ENCODE measurements around the gene HDC. TPM values are rescaled to one million over a fixed set of nuclear protein-coding genes. Genes with fewer than 3 reads are reported as not detected.

The HDC gene
- total RNA-seq, 1 donor from 2014 or later, result 0.14 TPM

- Mint-ChIP-seq H3K4me3 (no peak overlapping the region), H3K36me3 (peaks cover 9% of the 10 kb centered on the region)
- TF ChIP-seq CTCF (conservative IDR thresholded peaks at IDR 0.05), result no peak
These were observed 30.4 kb upstream of the HDC start for GRCh38 chr15:50295966-50296365.

GRCh38 chr15:50289749-50290148 is 24.2 kb upstream of the HDC start:
- Mint-ChIP-seq H3K27me3 (no peaks in the 10 kb centered on the region), H3K9me3 (no peaks in the 10 kb centered on the region), H3K4me1 (ENCODE audit: unreplicated experiment) (no peaks in the 10 kb centered on the region), H3K27ac (no peak overlapping the region), H3K36me3 (peaks cover 13% of the 10 kb centered on the region), H3K4me3 (no peak overlapping the region)
- TF ChIP-seq CTCF (conservative IDR thresholded peaks at IDR 0.05), result no peak
- DNase-seq (ENCODE audit: extremely low spot score, unreplicated experiment), result no peak

More at GRCh38 chr15:50295966-50296365, 30.4 kb upstream of the HDC start:
- no peaks in the 10 kb centered on the region for H3K9me3 Mint-ChIP-seq
- no peaks in the 10 kb centered on the region for H3K4me1 Mint-ChIP-seq (ENCODE audit: unreplicated experiment)
- H3K27me3 Mint-ChIP-seq, result no peaks in the 10 kb centered on the region
- DNase-seq (ENCODE audit: extremely low spot score, unreplicated experiment), result no peak
- H3K27ac Mint-ChIP-seq, result no peak overlapping the region

- H3K36me3 Mint-ChIP-seq, result peaks cover 13% of the 10 kb centered on the region
- no peak overlapping the region for H3K4me3 Mint-ChIP-seq
- no peaks in the 10 kb centered on the region for H3K9me3 Mint-ChIP-seq
These were observed 22.0 kb upstream of the HDC start for GRCh38 chr15:50287324-50288116.

GRCh38 chr15:50281427-50281826 is 15.9 kb upstream of the HDC start:
- no peak for DNase-seq (ENCODE audit: extremely low spot score, unreplicated experiment)
- Mint-ChIP-seq H3K36me3 (no peaks in the 10 kb centered on the region), H3K4me1 (ENCODE audit: unreplicated experiment) (no peaks in the 10 kb centered on the region), H3K27ac (no peak overlapping the region), H3K9me3 (no peaks in the 10 kb centered on the region), H3K27me3 (no peaks in the 10 kb centered on the region), H3K4me3 (no peak overlapping the region)
- no peak for TF ChIP-seq CTCF (conservative IDR thresholded peaks at IDR 0.05)

More at GRCh38 chr15:50287324-50288116, 22.0 kb upstream of the HDC start:
- no peak for TF ChIP-seq CTCF (conservative IDR thresholded peaks at IDR 0.05)
- H3K27ac Mint-ChIP-seq, result no peak overlapping the region
- H3K4me1 Mint-ChIP-seq (ENCODE audit: unreplicated experiment), result no peaks in the 10 kb centered on the region
- no peaks in the 10 kb centered on the region for H3K27me3 Mint-ChIP-seq
- no peak for DNase-seq (ENCODE audit: extremely low spot score, unreplicated experiment)

- Mint-ChIP-seq H3K9me3 (no peaks in the 10 kb centered on the region), H3K36me3 (no peaks in the 10 kb centered on the region), H3K27me3 (no peaks in the 10 kb centered on the region), H3K4me1 (ENCODE audit: unreplicated experiment) (no peaks in the 10 kb centered on the region), H3K27ac (no peak overlapping the region), H3K4me3 (no peak overlapping the region)
- TF ChIP-seq CTCF (conservative IDR thresholded peaks at IDR 0.05), result no peak
- no peak for DNase-seq (ENCODE audit: extremely low spot score, unreplicated experiment)
These were observed 14.7 kb upstream of the HDC start for GRCh38 chr15:50280271-50280670.

Measured in type B pancreatic cell (in vitro differentiated cells).